Measurements from ENCODE around the gene TACO1.
A peak's percentile ranks its signal among the peaks of the same experiment; 100 is the strongest.

The TACO1 gene

DNA sequence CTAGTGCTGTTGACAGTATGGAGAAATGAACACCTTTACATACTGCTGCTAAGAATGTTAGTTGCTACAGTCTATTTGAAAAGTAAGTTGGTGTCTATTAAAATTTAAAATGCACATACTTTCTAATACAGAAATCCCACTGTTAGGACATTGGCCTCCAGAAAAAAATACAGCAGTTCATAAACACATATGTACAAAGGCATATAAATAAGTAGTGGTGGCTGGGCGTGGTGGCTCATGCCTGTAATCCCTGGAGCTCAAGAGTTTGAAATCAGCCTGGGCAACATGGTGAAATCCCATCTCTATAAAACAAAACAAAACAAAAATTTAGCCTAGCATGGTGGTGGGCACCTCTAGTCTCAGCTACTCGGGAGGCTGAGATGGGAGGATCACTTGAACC is 37.4 kb upstream of the TACO1 start:
- no peak for TF ChIP-seq CTCF (IDR thresholded peaks at IDR 0.05; ENCODE audit: low read depth, low read length)
- no peak overlapping the region for H3K4me3 ChIP-seq (replicated peaks in 1 of 2; ENCODE audit: low read depth in 2 of 2, low read length in 2 of 2)
- DNase-seq (ENCODE audit: low read depth in 2 of 2): no peak

DNA sequence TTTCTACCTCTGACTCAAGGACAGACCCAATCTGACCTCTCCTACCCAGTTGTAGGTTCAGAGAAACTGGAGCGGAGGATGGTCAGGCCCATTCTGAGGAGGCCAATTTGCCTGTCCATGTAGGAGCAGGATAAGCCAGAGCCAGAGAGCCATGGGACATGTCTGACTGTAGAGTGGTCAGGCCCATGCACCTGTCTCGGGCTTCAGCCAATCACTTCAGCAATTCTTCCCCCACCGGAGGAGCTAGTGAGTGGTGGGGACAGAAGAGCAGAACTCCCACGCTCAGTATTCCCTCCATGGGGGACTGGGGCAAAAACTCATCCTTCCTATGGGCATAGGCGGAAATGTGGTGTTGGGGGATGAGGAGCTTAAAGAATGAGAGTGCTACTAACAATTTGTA is 36.1 kb upstream of the TACO1 start:
- no peak for TF ChIP-seq CTCF (IDR thresholded peaks at IDR 0.05; ENCODE audit: low read depth, low read length)
- H3K4me3 ChIP-seq (replicated peaks in 1 of 2; ENCODE audit: low read depth in 2 of 2, low read length in 2 of 2): no peak overlapping the region
- no peak for DNase-seq (ENCODE audit: low read depth in 2 of 2)

GRCh38 chr17:63567229-63567628 is 33.5 kb upstream of the TACO1 start:
- TF ChIP-seq CTCF (IDR thresholded peaks at IDR 0.05; ENCODE audit: low read depth, low read length): no peak
- DNase-seq (ENCODE audit: low read depth in 2 of 2): no peak
- H3K4me3 ChIP-seq (replicated peaks in 1 of 2; ENCODE audit: low read depth in 2 of 2, low read length in 2 of 2): no peak overlapping the region

GRCh38 chr17:63568563-63568962 is 32.1 kb upstream of the TACO1 start:
- TF ChIP-seq CTCF (IDR thresholded peaks at IDR 0.05; ENCODE audit: low read depth, low read length): no peak
- no peak for DNase-seq (ENCODE audit: low read depth in 2 of 2)
- no peak overlapping the region for H3K4me3 ChIP-seq (replicated peaks in 1 of 2; ENCODE audit: low read depth in 2 of 2, low read length in 2 of 2)

GRCh38 chr17:63571632-63572310 is 28.9 kb upstream of the TACO1 start:
- DNase-seq (ENCODE audit: low read depth in 2 of 2): peak; percentile 43 to 78

DNA sequence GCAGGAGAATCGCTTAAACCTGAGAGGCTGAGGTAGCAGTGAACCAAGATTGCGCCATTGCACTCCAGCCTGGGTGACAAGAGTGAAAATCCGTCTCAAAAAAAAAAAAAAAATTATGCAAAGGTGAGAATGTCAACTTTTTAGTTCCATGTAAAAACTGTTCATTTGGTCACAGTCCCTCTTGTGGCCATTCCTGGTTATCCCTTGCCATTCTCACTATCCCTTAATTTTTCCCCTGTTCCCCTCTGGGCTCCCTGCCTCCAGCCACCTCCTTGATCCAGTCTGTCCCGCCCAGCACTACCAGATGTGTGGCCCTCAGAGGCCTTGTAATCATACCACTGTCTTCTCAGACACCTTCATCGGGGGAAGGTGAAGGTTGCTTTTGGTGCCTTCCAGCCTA is 27.1 kb upstream of the TACO1 start:
- peak; percentile 37 for TF ChIP-seq CTCF (IDR thresholded peaks at IDR 0.05; ENCODE audit: low read depth, low read length)
- peak in 1 of 2 donors; percentile 5 for DNase-seq (ENCODE audit: low read depth in 2 of 2)
- no peak overlapping the region for H3K4me3 ChIP-seq (replicated peaks in 1 of 2; ENCODE audit: low read depth in 2 of 2, low read length in 2 of 2)

More at GRCh38 chr17:63571632-63572310, 28.9 kb upstream of the TACO1 start:
- H3K4me3 ChIP-seq (replicated peaks in 1 of 2; ENCODE audit: low read depth in 2 of 2, low read length in 2 of 2): no peak overlapping the region
- TF ChIP-seq CTCF (IDR thresholded peaks at IDR 0.05; ENCODE audit: low read depth, low read length): no peak

Data from cardiac fibroblast (primary cell).